Activated T-helper 1 cell treated with Interleukin-2 at 50 U/mL for 16 hours (primary cell): Measurements from ENCODE around the gene POLN.
"Not testable (repeated sequence)": the region's sequence is repeated elsewhere in the genome, so short reads cannot be mapped to it uniquely, and the experiment has no call there.

Experiments used
- DNase-seq: peaks from one replicate; pipeline ENCODE4 v3.0.0-alpha.2; 2020; ENCODE audit warnings: low read depth

POLN gene

GRCh38 chr4:2251073-2251794 is 9.3 kb upstream of the POLN start:
- no peak for DNase-seq

- no peak for DNase-seq
Observed at GRCh38 chr4:2250357-2251072, 8.6 kb upstream of the POLN start.

GRCh38 chr4:2249526-2250356 is 7.8 kb upstream of the POLN start:
- DNase-seq, result no peak

- no peak for DNase-seq
Observed at GRCh38 chr4:2248821-2249261, 6.9 kb upstream of the POLN start.

GRCh38 chr4:2248044-2248780 is 6.3 kb upstream of the POLN start:
- no peak for DNase-seq

GRCh38 chr4:2247128-2248043 is 5.5 kb upstream of the POLN start:
- DNase-seq, result no peak

- DNase-seq, result no peak
Observed at GRCh38 chr4:2246384-2247127, 4.6 kb upstream of the POLN start.

GRCh38 chr4:2245787-2246275 is 3.9 kb upstream of the POLN start:
- DNase-seq, result no peak

- no peak for DNase-seq
Observed at GRCh38 chr4:2245057-2245786, 3.3 kb upstream of the POLN start.

- DNase-seq, result no peak
Observed at GRCh38 chr4:2243681-2244380, 1.9 kb upstream of the POLN start.

- no peak for DNase-seq
Observed at GRCh38 chr4:2241003-2241402, 918 bp downstream of the POLN start.

GRCh38 chr4:2236944-2237666 is 4.8 kb downstream of the POLN start:
- no peak for DNase-seq

GRCh38 chr4:2231082-2231481 is 10.8 kb downstream of the POLN start:
- DNase-seq, result no peak

GRCh38 chr4:2226261-2226660 is 15.7 kb downstream of the POLN start:
- DNase-seq, result no peak

GRCh38 chr4:2222838-2223237 is 19.1 kb downstream of the POLN start:
- no peak for DNase-seq

GRCh38 chr4:2221378-2221777 is 20.5 kb downstream of the POLN start:
- DNase-seq, result not testable (repeated sequence)

- DNase-seq, result peak; percentile 55
Observed at GRCh38 chr4:2220016-2220630, 21.8 kb downstream of the POLN start.
